A549 (cell line): ENCODE measurements around the gene USP15. TPM values are rescaled to one million over a fixed set of nuclear protein-coding genes. Genes with fewer than 3 reads are reported as not detected.

Experiments
- ATAC-seq, 2 experiments: fragments of 200-7000 bp in 1 of 2; fragments of >200 bp in 1 of 2; cut with Nextera tagmentation in 1 of 2; cut with Tn5 transposase in 1 of 2; 3 replicates each; pipeline versions ENCODE4 v1.8.0 to v1.9.1; 2018 to 2020; ENCODE audit warnings: mild to moderate bottlenecking in 1 of 2, moderate library complexity in 1 of 2
- CTCF ChIA-PET: fragments of 300-600 bp; sonication (Branson Sonifier 250); formaldehyde crosslinking; extraction: SDS; loops from one replicate; lab custom pipeline; 2021; ENCODE audit warnings: antibody characterized with exemption, inconsistent platforms; lab: Yijun Ruan, JAX
- POLR2A ChIA-PET: fragments of 350-600 bp; formaldehyde crosslinking; extraction: SDS; loops from one replicate; lab custom pipeline; 2021; ENCODE audit warnings: antibody characterized with exemption, inconsistent platforms; lab: Yijun Ruan, JAX
- DNase-seq, 2 experiments: peaks; one replicate each; pipeline versions ENCODE4 v3.0.0 to v3.0.0-alpha.2; 2011 to 2016; ENCODE audit warnings: low read depth in 1 of 2, low spot score in 1 of 2
- FAIRE-seq: peaks from 2 replicates; lab custom pipeline; 2011; peaks lifted over from hg19 to GRCh38; lab: Jason Lieb, UNC
- H3K27ac ChIP-seq, 2 experiments: fragments of >200 bp; sonication (Bioruptor Twin); formaldehyde crosslinking; 3 replicates each; pipeline ENCODE4 v1.5.1; 2016 to 2017
- H3K4me1 ChIP-seq: fragments of >200 bp; sonication (Bioruptor Twin); formaldehyde crosslinking; 3 replicates; pipeline ENCODE4 v1.6.1; 2016
- H3K4me2 ChIP-seq: fragments of >200 bp; sonication (Bioruptor Twin); formaldehyde crosslinking; 3 replicates; pipeline ENCODE4 v1.6.1; 2016
- H3K4me3 ChIP-seq: fragments of >200 bp; sonication (Bioruptor Twin); formaldehyde crosslinking; 3 replicates; pipeline ENCODE4 v1.5.1; 2016
- H3K9me3 ChIP-seq: fragments of >200 bp; sonication (Bioruptor Twin); formaldehyde crosslinking; 3 replicates; pipeline ENCODE4 v1.6.1; 2016
- CHD2 ChIP-seq: fragments of 150-350 bp; IDR thresholded peaks from 2 replicates; pipeline ENCODE4 v1.6.1; 2014; ENCODE audit warnings: low read length; ENCODE audit not compliant: partially characterized antibody
- EHF ChIP-seq: fragments of 250-450 bp; sonication (Bioruptor Pico); IDR thresholded peaks from 2 replicates; pipeline ENCODE4 v1.5.0; 2020; ENCODE audit warnings: mild to moderate bottlenecking
- ELK1 ChIP-seq: fragments of 150-350 bp; IDR thresholded peaks from 2 replicates; pipeline ENCODE4 v1.6.1; 2014; ENCODE audit warnings: low read depth, mild to moderate bottlenecking, low read length
- FOSB ChIP-seq: fragments of 250-450 bp; sonication (Bioruptor Pico); IDR thresholded peaks from 2 replicates; pipeline ENCODE4 v1.5.0; 2020; ENCODE audit warnings: mild to moderate bottlenecking, moderate library complexity
- FOSL2 ChIP-seq, 2 experiments: fragments of 450-650 bp in 1 of 2; fragments of >200 bp in 1 of 2; sonication (Bioruptor Twin) in 1 of 2; formaldehyde crosslinking; IDR thresholded peaks; 2 replicates each; pipeline versions ENCODE4 v1.5.0 to v1.6.1; 2016 to 2020; ENCODE audit warnings: mild to moderate bottlenecking in 1 of 2, moderate library complexity in 1 of 2
- GATA3 ChIP-seq: IDR thresholded peaks from 2 replicates; pipeline ENCODE4 v1.6.1; 2012; ENCODE audit warnings: borderline replicate concordance
- HES2 ChIP-seq: fragments of >200 bp; sonication (Bioruptor Twin); formaldehyde crosslinking; IDR thresholded peaks from 2 replicates; pipeline ENCODE4 v1.6.1; 2016
- HEYL ChIP-seq: fragments of 250-450 bp; sonication (Bioruptor Pico); IDR thresholded peaks from 2 replicates; pipeline ENCODE4 v1.8.0; 2021; ENCODE audit warnings: mild to moderate bottlenecking, moderate library complexity
- HOXB5 ChIP-seq: fragments of 250-450 bp; sonication (Bioruptor Pico); IDR thresholded peaks from 2 replicates; pipeline ENCODE4 v1.5.0; 2020; ENCODE audit warnings: mild to moderate bottlenecking, moderate library complexity
- JUNB ChIP-seq: fragments of >200 bp; sonication (Bioruptor Twin); formaldehyde crosslinking; IDR thresholded peaks from 2 replicates; pipeline ENCODE4 v1.6.1; 2016
- MAX ChIP-seq: IDR thresholded peaks from 2 replicates; pipeline ENCODE4 v1.6.1; 2012
- PHF8 ChIP-seq: fragments of 200-600 bp; sonication (generic); IDR thresholded peaks from 2 replicates; pipeline ENCODE4 v1.6.1; 2016; ENCODE audit warnings: low read depth, mild to moderate bottlenecking, antibody characterized with exemption, moderate library complexity, borderline replicate concordance
- POLR2AphosphoS2 ChIP-seq: conservative IDR thresholded peaks from 2 replicates; pipeline ENCODE4 v1.6.1; 2012; ENCODE audit warnings: low read length, improper control_type of control experiment, inconsistent platforms
- RCOR1 ChIP-seq: fragments of 150-350 bp; IDR thresholded peaks from 2 replicates; pipeline ENCODE4 v1.6.1; 2014; ENCODE audit warnings: antibody characterized with exemption, low read length, low read depth
- SMC3 ChIP-seq: fragments of >200 bp; sonication (Bioruptor Twin); formaldehyde crosslinking; IDR thresholded peaks from 3 replicates; pipeline ENCODE4 v1.6.1; 2018; ENCODE audit warnings: inconsistent platforms
- TP53 ChIP-seq: fragments of 250-450 bp; sonication (Bioruptor Pico); IDR thresholded peaks from 2 replicates; pipeline ENCODE4 v1.5.0; 2021; ENCODE audit warnings: mild to moderate bottlenecking, moderate library complexity
- ZFP36 ChIP-seq: fragments of 450-650 bp; IDR thresholded peaks from 2 replicates; pipeline ENCODE4 v1.6.1; 2014; ENCODE audit warnings: borderline replicate concordance; ENCODE audit not compliant: partially characterized antibody
- ZSCAN20 ChIP-seq: fragments of 250-450 bp; sonication (Bioruptor Pico); IDR thresholded peaks from 2 replicates; pipeline ENCODE4 v1.8.0; 2022; ENCODE audit warnings: mild to moderate bottlenecking, moderate library complexity
- WGBS: methylation state at CpG from one replicate; pipeline ENCODE4 v1.1.6; 2017; ENCODE audit errors: missing lambda C conversion rate; 5-methylcytosine and 5-hydroxymethylcytosine counted together
- polyA plus RNA-seq, 4 experiments: library from polyadenylated mRNA; depleted of rRNA in 3 of 4; stranded (reverse); fragments of >200 nt; fragmentation: RNase III in 1 of 4; extraction: RNeasy Plus Mini Kit Qiagen cat#74134 plus additional on column Dnase treatment in 1 of 4; gene quantifications; 2 replicates in 3 of 4; 3 replicates in 1 of 4; pipeline ENCODE4 v1.2.3, GENCODE V29; 2011 to 2017
- TF ChIP-seq, protein P1 (sequence below): IDR thresholded peaks from 2 replicates; pipeline ENCODE4 v1.6.1; 2012; ENCODE audit warnings: low read depth, borderline replicate concordance
- TF ChIP-seq, protein P2 (sequence below): fragments of >200 bp; sonication (Bioruptor Twin); formaldehyde crosslinking; IDR thresholded peaks from 3 replicates; pipeline ENCODE4 v1.5.1; 2016
- TF ChIP-seq, protein P3 (sequence below): fragments of 450-650 bp; IDR thresholded peaks from 2 replicates; pipeline ENCODE4 v1.6.1; 2014; ENCODE audit warnings: antibody characterized with exemption

USP15 gene
- polyA plus RNA-seq, 2 of the 4 experiments (the other 2 are of a cell fraction), result 30.4 to 67.6 TPM

GRCh38 chr12:62372825-62373224, 112.6 kb downstream of the USP15 start:
- WGBS, result 85% methylated on average over 1 of the region's 1 CpG
- CTCF ChIA-PET, result no interaction called here

GRCh38 chr12:62375603-62376002, 115.4 kb downstream of the USP15 start:
- Histone ChIP-seq H3K9me3 (no peaks in the 10 kb centered on the region), H3K4me2 (no peak overlapping the region), H3K4me1 (no peaks in the 10 kb centered on the region), H3K27ac (no peak overlapping the region), H3K4me3 (no peak overlapping the region)
- FAIRE-seq (no peak), DNase-seq (no peak), ATAC-seq (no peak)
- TF ChIP-seq SMC3 (no peak), EHF (CRISPR knock-in tag) (no peak), GATA3 (no peak), HEYL (CRISPR knock-in tag) (no peak), HES2 (no peak), MAX (no peak), FOSB (CRISPR knock-in tag) (no peak), ZSCAN20 (CRISPR knock-in tag) (no peak)
- TF ChIP-seq, protein P1, sequence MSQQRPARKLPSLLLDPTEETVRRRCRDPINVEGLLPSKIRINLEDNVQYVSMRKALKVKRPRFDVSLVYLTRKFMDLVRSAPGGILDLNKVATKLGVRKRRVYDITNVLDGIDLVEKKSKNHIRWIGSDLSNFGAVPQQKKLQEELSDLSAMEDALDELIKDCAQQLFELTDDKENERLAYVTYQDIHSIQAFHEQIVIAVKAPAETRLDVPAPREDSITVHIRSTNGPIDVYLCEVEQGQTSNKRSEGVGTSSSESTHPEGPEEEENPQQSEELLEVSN, result no peak
- TF ChIP-seq, protein P2, sequence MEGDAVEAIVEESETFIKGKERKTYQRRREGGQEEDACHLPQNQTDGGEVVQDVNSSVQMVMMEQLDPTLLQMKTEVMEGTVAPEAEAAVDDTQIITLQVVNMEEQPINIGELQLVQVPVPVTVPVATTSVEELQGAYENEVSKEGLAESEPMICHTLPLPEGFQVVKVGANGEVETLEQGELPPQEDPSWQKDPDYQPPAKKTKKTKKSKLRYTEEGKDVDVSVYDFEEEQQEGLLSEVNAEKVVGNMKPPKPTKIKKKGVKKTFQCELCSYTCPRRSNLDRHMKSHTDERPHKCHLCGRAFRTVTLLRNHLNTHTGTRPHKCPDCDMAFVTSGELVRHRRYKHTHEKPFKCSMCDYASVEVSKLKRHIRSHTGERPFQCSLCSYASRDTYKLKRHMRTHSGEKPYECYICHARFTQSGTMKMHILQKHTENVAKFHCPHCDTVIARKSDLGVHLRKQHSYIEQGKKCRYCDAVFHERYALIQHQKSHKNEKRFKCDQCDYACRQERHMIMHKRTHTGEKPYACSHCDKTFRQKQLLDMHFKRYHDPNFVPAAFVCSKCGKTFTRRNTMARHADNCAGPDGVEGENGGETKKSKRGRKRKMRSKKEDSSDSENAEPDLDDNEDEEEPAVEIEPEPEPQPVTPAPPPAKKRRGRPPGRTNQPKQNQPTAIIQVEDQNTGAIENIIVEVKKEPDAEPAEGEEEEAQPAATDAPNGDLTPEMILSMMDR, result no peak
- WGBS, result 92% methylated on average over 3 of the region's 3 CpGs
- ChIA-PET CTCF (no interaction called here), POLR2A (interaction anchor here (0.5 kb wide), 1 partner anchor 610 kb away, joined by 3 read pairs; no protein-coding TSS in a partner anchor)

More at GRCh38 chr12:62372825-62373224, 112.6 kb downstream of the USP15 start:
- Histone ChIP-seq H3K27ac (no peak overlapping the region), H3K9me3 (no peaks in the 10 kb centered on the region), H3K4me3 (no peak overlapping the region), H3K4me1 (no peaks in the 10 kb centered on the region), H3K4me2 (no peak overlapping the region)
- FAIRE-seq (no peak), DNase-seq (no peak), ATAC-seq (no peak)
- TF ChIP-seq CHD2 (no peak), FOSL2 (IDR thresholded peaks at IDR 0.05) (no peak), FOSL2 (CRISPR knock-in tag; IDR thresholded peaks at IDR 0.05) (no peak), HOXB5 (CRISPR knock-in tag) (no peak), ZFP36 (no peak), PHF8 (no peak), RCOR1 (no peak), TP53 (CRISPR knock-in tag) (no peak)
- POLR2A ChIA-PET, result no interaction called here

DNA sequence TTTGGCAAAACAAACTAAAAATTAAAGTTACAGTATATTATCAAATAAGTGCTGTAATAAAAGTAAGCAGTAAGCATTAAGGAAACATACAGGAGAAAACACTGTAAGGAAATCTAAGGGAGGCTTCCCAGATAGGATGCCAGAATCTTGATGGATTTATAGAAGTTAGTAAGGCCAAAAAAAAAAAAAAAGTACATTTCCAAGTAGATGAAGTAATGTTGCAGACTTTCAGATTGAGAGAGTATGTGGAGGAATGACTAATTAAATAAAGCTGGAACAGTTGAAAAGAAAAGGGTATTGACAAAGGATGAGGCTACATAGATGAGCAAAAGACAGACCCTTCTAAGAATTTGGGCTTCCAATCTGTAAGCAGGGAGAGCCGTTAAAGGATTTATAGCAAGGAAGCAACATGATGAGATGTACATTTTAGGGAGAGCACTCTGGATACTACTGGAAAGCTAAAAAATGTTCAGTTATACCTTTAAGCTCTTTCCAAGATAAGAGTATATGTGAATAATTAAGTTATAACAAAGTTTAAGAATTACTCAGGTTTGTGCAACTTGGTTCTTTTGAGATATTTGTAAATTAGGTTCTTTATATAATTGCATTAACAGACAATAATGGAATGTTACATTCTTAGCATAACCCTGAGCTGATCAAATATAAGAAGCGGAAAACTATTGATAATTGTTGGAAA, 119.0 kb downstream of the USP15 start:
- Histone ChIP-seq H3K27ac (no peak overlapping the region), H3K4me1 (no peaks in the 10 kb centered on the region), H3K9me3 (no peaks in the 10 kb centered on the region), H3K4me3 (no peak overlapping the region), H3K4me2 (no peak overlapping the region)
- no peak for FAIRE-seq
- ChIA-PET CTCF (interaction anchor here (1.2 to 1.4 kb wide), 2 partner anchors 56 to 119 kb away, joined by 3 to 5 read pairs; partner anchors contain the start of gene USP15), POLR2A (no interaction called here)
- WGBS, result 90% methylated on average over 2 of the region's 2 CpGs
- TF ChIP-seq POLR2AphosphoS2 (no peak), ELK1 (no peak), JUNB (no peak), FOSL2 (IDR thresholded peaks at IDR 0.05) (no peak), FOSL2 (CRISPR knock-in tag; IDR thresholded peaks at IDR 0.05) (no peak)
- TF ChIP-seq, protein P3, sequence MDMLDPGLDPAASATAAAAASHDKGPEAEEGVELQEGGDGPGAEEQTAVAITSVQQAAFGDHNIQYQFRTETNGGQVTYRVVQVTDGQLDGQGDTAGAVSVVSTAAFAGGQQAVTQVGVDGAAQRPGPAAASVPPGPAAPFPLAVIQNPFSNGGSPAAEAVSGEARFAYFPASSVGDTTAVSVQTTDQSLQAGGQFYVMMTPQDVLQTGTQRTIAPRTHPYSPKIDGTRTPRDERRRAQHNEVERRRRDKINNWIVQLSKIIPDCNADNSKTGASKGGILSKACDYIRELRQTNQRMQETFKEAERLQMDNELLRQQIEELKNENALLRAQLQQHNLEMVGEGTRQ, result no peak
- no peak for DNase-seq
- ATAC-seq, result no peak
